Prostate gland (tissue), 2 donors: ENCODE results near the gene BCL2L12.

ENCODE experiments used
- CTCF ChIP-seq, 4 experiments: fragments of 200-600 bp in 2 of 4; fragments of 450-650 bp in 2 of 4; sonication (generic) in 2 of 4; IDR thresholded peaks; 1 replicate in 3 of 4; 2 replicates in 1 of 4; pipeline ENCODE4 v1.5.1; 2016 to 2019; ENCODE audit warnings: antibody characterized with exemption in 4 of 4, mild to moderate bottlenecking in 2 of 4, moderate library complexity in 2 of 4
- POLR2A ChIP-seq: fragments of 450-650 bp; IDR thresholded peaks from one replicate; pipeline ENCODE4 v1.6.1; 2016; ENCODE audit warnings: antibody characterized with exemption, mild to moderate bottlenecking
- POLR2AphosphoS5 ChIP-seq: sonication (generic); formaldehyde crosslinking; IDR thresholded peaks from one replicate; pipeline ENCODE4 v1.6.1; 2017; ENCODE audit warnings: antibody characterized with exemption

DNA sequence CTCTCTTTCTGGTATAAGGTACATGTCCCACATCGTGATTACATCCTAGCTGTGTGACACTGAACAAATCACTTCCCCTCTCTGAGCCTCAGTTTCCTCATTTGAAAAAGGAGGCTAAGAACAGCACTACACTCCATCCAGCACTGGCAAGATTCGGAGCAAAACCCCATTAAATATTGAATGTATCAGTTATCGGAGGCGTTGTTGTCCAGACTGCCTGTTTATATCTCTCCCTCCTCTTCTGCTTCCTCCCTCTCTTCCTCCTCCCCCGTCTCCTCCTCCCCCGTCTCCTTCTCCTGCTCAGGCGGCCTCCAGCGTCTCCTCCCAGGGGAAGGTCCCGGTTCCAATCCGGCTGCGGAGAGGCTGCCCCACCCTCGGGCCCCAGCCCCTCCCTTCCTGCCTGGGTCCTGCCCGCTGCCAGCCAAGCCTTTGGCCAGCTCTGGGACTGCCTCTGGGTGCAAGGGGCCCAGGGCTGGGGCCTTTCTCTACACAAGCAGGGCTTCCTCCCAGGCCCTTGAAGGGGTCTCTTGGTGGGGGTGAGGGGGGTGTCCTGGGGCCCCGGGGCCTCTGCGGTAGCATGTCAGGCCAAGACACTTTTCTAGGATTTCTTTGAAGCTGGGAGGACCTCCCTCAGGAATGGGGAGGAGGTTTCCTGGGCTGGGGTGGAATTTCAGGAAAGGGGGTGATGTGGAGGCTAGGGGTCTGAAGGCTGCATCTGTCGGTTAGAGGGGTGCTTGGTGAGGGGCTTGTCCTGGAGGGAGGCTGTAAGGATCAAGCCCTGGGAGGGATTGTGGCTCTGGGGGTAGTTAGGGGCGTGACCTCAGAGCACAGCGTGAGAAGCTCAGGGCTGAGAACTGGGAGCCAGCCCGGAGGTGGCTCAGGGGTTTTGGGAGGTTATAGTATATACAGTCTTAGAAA is 27.7 kb upstream of the BCL2L12 start:
- TF ChIP-seq CTCF (IDR thresholded peaks at IDR 0.05) (peak in 1 of 4 experiments; percentile 14), POLR2AphosphoS5 (peak; percentile 79), POLR2A (peak; percentile 42)
